ENCODE data around the gene GRB10.
"Not testable (repeated sequence)": the region's sequence is repeated elsewhere in the genome, so short reads cannot be mapped to it uniquely, and the experiment has no call there.

GRB10 gene

DNA sequence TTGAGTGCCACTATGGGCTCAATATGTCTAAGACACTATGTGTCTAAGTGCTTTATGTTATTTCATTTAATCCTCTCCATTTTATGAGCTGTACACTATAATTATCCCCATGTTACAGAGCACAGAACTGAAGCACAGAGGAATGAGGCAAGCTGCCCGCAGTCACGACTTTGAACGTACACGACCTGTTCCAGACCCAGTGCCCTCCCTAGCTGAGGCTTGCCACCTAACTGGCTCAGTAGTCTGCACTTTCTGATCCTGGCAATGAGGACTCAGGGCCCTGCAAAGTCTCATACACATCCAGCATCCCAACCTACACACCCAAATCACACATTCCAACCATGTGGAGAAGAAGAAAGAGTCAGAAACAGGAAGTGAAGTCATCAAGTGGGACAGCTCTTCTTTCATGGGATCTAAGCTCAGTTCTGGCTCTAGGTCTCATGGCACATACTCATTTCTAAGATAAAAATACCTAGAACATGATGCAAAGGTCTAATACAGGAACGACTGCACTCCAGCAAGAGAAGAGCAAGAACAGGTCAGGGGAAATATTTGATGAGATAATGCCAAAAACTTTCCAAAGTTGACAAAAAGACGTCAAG lies 175.1 kb downstream of the GRB10 start:
- peak; percentile 30 for DNase-seq (ENCODE audit: low spot score)

DNA sequence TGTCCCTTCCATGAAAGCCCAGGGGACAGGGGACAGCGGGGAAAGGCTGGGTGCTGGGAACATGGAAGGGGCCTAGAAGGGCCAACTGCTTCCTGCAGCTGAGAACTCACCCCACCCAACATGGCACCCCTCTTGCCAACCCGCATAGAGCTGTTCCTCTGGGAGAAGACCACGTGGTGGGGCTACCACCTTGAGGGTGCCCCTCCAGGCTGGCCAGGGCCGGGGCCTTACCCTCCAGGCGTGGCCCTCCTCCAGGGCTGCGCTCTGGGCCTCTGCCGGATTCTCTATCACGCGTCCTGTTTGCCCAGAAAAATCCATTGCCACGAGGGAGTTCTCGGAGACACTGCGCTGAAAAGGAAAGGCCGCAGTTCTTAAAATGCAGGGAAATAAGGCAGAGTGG lies 177.6 kb downstream of the GRB10 start:
- DNase-seq (ENCODE audit: low spot score), result no peak

DNA sequence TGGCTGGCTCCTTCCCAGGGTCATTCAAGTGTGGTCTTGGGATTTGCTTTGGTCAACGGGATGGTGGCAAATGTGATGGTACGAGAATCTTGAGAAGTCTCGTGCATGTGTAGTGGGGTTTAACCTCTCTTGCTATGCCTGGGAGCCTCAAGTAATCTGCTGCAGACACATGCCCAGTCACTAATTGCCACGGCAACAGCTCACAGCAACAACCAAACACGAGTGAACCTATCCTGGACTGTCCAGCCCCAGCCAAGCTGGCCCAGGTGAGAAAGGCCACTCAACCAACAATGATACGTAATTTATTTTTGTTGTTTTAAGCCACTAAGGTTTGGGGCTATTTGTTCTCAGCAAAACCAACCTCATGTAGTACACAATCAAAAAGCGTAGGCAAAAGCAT lies 179.4 kb downstream of the GRB10 start:
- DNase-seq (ENCODE audit: low spot score), result no peak

DNA sequence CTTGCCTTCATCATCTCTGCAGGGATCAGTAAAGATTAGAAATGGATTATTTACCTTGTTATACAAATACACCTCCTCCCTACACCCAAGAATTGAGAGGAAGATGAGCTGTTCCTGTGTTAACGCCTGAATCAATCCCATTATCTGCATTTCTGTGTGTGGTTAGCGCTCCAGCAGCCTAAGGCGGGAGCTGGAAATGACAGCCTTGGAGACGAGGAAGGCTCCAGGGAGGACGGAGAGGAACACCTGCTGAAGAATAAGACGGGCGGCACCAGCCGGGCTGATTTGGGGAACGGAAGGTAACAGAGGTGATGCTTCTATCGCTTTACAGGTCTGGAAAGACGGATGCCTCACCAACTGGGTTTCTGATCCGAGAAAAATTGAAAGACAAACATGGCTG lies 183.3 kb downstream of the GRB10 start:
- DNase-seq (ENCODE audit: low spot score), result no peak

DNA sequence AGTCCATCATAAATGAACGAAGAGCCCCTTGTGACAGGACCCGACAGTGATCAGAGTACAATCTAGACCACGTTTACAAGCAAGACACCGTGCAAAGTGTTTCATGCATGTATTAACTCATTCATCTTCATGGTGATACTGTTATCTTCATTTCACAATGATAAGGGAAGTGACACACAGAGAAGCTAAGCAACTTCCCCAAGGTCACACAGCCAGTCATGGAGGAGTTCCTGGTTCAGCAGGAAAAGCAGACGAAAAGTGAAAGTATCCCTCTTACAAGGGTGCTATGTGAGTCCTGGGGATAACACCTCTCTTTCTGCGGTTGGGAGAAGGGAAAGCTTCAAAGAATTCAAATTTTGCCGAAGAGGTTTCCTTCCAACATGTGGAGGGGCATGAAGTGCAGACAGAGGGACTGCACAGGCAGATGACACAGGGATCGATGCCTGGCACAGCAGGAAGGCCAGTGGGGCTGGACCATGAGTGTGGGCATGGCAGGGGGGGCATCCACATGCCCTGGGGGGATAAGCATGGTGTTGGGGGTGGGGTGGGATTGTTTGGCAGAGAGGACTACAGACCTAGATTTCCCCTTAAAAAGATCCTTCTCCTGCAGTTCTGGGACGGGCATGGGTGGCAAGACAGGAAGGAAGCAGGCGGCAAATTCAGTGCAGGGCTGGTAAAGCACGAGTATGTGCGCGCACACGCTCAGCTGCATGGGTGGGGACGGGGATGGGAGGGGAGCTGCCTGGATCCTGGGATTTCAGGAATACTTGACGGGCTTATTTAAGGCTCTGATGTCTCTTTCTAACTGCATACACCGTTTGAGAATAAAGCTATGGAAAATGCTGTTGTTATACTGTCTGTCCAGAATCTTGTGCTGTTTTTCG lies 184.0 kb downstream of the GRB10 start:
- no peak for DNase-seq (ENCODE audit: low spot score)

DNA sequence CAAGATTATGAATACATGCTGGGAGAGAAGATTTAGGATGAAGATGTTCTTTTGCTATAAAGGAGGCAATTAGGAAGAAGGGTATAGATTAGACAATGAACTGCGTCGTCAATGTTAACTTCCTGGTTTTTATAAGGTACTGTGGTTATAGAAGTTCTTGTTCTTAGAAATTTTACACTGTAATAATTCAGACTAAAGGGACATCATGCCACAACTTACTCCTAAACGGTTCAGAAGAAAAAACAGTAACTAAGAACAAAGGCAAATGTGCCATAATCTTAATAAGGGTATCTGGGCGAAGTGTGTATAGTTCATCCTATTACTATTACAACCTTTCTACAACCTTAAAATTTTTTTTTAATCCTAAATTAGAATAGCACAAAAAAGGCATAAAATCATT lies 186.2 kb downstream of the GRB10 start:
- DNase-seq (ENCODE audit: low spot score), result no peak

DNA sequence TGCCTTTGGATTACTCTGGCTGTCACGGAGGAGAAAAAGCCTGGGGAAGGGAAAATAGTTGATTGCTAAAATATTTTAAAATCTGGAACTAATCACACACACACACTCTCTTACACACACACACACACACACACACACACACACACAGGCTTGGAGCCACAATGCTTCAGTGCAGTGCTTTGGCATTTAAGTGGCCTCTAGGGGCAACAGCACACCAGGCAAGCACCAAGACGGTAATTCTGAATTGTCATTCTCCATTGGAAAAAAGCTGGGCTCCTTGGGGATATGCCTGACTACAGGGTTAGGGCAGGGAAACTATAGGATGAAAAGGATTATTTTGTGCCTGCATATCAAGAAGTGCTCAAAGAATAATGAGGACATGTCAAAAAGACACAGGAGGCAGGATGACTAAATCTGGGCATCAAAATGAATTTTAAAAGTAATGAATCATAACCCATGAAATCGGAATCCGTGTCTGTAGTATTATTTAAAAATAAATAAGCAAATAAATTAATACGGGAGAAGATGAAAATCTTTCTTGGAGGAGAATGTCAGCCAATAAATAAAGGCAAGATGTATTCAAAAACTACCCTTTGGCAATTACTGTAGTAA lies 187.1 kb downstream of the GRB10 start:
- peak; percentile 64 for DNase-seq (ENCODE audit: low spot score)

DNA sequence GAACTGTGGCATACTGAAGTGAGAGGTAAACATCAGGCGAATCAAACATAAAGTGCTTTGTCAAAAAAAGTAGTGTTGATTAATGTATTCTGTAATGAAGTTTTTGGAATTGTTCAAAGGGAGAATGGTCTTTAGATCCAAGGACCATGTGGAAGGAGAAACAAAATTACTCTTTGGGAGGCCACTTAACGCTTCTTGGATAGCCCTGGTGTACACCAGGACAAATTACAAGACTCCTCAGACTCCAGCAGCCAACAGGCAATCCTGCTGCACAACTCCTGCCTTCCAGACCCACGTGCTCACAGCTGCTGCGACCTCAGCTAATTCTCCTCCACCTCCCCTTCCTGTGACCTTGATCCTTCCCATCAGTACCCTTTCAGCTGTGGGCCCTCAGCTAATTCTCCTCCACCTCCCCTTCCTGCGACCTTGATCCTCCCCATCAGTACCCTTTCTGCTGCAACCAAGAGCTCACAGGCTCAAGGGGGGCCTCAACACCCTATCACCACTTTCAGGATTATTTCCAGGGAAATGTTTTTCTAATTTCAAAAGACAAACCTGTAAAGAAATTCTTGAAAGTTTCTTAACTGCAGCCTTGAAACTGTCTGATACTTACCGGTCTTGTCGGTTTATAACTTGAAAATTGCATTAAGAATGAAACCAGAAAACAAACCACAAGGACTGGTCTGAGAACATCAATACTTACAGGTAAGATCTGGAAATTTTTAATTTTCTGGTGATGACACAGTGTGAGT lies 187.8 kb downstream of the GRB10 start:
- no peak for DNase-seq (ENCODE audit: low spot score)

DNA sequence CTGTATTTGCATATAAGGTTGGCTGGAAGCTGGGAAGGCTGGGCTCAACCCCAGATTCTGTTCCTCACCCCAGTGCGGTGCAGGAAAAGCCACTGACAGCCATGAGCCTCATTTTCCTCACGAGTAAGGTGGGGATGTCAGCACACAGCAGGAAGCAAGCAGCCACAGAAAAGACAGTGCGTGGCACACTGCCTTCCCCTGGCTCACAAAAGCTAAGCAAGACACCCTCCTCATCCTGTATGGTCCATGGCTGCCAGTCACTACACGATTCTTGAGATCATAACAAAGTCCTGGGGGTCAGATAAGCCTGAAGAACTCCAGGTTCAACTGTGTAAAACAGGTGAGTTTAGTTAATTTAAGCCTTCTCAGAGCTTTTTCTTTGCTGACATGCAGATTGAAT lies 188.6 kb downstream of the GRB10 start:
- DNase-seq (ENCODE audit: low spot score), result no peak

DNA sequence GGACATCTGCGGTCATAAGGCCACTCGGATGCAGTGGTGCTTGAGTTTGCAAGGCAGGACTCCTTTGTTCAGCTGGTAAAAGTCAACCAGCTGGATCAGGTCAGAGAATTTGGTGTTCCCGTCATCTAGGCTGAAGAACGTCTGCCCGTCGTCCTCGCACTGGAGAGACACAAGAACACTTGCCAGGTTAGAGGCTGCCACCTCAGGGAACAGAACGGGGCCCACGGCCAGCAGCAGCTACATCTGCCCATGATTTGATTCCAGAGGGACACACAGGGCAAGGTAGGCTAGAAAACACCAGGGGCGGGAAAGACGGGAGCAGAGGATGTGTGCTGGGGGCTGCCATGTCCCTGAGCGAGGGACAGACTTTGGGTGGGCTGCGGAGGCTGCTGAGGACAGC lies 189.8 kb downstream of the GRB10 start:
- DNase-seq (ENCODE audit: low spot score), result no peak

DNA sequence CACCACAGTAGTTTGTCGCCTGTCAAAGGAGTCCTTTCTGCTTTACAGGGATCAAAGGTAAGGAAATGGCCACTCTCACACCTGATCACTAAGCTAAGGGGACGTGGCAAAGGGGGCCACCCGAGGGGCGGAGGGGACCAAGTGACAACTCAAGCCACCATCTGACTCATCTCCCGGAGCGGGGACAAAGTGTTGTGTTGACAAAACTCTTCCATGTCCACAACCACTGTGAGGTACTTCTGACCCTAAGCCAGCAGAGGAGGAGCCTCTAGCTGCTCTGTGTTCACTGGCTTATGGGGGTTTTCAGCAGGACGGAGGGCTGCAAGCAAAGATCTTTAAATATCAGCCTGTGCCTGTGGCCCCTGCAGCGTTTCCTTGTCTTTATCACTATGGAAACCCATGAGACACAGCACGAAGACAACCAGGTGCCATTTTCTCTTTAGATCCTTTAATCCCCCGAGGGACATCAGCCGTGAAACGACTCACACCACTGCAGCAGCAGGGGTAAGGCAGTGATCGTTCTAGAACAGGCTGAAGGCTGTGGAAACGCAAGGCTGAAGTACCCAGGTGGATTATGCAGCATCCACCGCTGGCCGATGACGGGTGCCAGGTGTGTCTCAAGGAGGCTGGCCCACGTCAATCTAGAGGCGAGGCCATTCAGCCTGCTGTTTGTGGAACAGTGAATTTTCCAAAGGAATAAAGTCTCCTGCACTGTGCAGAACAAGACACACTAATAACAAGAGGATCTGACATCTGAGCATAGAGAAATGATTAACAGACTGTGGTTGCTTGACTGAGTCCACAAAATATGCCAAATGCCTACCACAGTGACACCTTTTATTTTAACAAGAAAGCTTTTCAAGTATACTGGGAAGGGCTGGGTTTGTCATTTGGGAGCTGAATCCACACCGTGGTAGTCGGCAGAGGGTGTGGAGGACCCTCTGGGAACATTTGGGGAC lies 190.9 kb downstream of the GRB10 start:
- no peak for DNase-seq (ENCODE audit: low spot score)

DNA sequence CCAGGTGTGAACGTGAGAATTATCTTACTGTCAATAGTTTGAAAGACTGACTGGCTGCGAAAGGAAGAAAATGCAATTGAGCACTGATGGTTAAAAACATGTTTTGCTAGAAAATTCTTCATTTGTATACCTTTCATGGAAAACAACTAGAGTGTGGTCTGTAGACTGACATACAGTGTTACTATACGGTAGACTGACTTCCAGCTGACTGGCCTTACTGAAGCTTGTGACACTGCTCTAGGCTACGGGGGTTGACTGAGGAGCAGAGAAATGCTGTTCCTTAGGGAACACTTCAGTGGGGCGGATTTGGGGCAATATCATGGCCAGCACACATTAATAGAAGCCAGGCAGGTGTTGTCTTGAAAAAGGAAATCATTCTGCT lies 191.6 kb downstream of the GRB10 start:
- DNase-seq (ENCODE audit: low spot score), result no peak

DNA sequence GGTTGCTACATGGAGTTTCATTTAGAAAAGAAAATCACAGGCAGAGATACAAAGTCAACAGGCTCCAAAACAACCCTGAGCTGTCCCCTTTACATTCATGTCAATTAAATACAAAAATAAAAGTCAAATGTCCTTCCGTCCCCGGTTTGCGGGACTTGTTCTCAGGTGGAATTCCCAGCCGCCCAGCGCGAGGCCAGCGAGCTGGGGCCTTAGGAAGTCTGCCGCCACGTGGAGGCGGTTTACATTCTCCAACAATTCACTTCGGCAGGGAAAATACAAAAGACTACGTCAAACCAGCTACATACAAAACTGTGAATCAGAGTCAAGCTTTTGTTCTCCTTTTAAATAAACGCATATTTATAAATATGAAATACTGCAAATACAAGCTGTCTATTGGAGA lies 192.2 kb downstream of the GRB10 start:
- DNase-seq (ENCODE audit: low spot score), result no peak

DNA sequence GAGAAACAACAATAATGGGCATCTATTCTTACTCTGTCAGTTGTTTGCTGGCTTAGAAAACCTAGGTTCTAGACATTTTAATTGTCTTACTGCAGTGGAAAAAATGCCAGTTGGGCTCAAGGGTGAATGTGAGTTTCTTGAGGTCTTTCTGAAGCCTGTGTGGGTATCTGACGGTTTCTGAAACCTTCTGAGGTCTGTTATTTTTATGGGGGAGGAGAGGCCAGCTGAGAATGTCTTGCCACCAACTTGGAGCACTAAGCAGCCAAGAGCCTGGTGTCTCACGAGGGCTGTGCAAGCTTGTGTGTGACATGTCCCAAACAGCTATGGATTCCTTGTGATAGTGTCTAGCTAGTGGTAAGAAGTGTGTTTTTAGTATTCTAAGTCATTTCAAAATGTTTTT lies 193.3 kb downstream of the GRB10 start:
- no peak for DNase-seq (ENCODE audit: low spot score)

DNA sequence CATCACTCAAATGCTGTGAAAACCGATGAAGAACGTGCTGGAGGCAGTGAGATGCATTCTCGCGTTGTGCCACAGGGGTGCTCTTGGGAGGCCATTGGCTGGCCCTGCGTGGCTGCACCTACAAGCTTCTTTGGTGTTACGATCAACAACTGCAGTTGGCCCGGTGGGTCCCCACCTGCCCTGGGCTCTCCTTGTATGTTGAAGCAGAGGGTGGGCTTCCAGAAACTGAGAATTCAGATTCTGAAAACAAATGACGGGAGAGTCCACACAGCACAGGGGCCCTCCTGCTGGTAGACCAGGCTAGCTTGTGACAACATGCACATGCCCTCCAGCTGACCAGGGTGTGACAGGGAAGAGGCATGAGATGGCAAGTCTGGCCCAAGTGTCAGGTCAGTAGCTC lies 193.8 kb downstream of the GRB10 start:
- no peak for DNase-seq (ENCODE audit: low spot score)

DNA sequence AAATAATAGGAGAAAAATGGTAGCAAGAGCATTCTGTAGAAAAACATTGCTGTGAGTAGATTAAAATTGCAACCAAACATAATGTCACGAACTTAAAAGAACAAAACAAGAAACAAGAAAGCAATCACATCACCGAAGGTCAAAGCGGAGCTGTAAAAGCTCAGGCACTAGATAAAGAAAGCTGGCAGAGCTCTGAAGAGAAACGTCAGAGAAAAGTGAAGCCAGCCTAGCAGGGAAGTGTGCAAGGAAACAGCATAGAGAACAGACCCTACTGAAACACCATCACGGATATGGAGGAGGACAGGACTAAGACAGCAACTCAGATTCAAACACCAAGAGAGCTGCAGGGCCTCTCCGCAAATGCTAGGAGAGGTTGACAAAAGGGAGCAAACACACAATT lies 195.0 kb downstream of the GRB10 start:
- no peak for DNase-seq (ENCODE audit: low spot score)

DNA sequence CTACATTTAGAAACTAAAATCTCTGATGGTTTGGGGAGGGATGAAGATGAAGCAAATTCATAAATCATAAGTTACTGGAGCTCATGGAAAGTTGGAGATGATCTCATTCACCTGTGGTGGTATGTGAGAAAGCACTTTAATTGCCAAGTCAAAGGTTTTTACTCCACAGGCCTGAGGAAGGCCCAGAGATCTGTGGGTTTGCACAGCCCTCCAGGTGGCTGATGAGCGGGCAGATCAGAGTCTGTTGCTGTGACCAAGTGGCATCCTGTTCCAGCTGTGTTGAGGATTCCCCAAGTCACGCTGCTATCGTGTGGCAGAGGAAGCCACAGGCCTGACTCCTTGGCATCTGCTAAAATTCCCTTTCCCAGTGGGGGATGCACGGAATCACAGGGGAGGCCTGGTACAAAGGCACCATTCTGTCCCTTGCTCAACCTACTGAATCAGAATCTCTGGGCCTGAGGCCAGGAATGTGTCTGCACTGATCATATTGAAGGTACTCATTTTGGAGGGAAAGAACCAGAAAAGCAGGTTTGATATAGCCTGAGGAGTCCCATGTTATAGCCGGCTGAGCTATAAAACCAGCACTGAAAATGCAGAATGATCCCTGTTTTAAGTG lies 197.8 kb downstream of the GRB10 start:
- no peak for DNase-seq (ENCODE audit: low spot score)

DNA sequence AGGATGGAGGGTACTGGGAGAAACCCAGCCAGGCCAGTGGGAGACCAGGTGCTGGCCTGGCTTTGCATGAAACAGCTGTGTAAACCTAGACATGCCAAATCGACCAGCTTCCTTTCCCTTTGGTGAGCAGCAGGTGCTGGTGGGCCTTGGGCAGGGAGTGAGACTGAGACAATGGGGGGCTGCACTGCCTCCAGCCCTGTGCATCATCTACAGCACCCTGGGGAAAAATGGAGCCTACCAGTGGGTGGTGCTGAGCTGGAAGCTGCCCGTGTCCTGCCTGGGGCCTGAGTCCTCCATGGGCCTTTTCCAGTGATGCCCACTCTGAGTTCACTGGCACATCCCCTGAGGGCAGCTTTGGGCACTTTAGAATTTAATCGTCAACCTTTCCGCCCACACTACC lies 198.3 kb downstream of the GRB10 start:
- no peak for DNase-seq (ENCODE audit: low spot score)

DNA sequence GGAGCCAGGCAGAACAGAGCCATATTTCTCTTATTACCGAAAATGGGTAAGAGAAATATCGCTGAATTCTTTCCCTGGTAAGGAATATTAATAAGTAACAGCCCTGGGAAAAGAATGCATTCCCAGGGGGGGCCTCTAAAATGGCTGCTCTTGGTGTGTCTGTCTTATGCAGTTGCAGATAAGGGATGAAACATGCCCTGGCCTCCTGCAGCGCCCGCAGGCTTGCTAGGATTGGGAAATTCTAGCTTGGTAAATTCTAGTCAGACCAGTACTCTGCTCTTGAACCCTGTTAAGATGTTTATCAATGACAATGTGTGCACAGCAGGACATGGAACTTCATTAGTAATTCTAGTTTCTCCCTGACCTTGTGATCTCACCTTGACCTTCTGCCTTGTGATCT lies 199.4 kb downstream of the GRB10 start:
- not testable (repeated sequence) for DNase-seq (ENCODE audit: low spot score)

DNA sequence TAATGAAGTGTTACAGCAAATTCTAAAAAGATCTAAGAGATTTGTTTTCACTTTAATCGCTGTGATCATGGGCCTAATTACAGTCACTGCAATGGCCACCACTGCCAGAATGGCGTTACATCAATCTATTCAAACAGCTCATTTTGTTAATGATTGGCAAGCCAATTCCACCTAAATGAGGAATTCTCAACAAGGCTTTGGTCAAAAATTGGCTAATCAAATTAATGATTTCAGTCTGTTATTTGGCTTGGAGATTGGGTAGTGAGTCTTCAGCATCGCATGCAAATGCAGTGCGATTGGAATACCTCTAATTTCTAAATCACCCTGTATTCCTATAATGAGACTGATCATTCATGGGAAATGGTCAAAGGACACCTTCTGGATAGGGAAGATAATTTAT lies 200.4 kb downstream of the GRB10 start:
- DNase-seq (ENCODE audit: low spot score), result not testable (repeated sequence)

DNA sequence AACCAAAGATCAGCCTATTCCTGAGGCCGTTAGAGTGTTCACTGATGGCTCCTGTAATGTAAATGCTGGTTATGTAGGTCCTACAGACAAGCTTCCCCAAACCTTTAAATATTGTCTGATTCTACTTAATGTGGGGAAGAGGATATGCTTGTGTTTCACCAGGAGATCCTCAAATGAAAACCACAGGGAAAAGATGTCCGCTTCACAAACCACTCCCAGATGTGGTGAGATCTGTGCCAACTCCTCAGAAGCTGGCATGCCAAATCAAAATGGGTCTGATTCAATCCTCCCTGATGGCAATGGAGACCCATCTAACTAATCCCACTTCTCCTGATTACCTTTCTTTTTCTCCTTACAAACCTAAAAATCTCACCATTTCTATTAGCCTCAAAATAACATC lies 202.0 kb downstream of the GRB10 start:
- not testable (repeated sequence) for DNase-seq (ENCODE audit: low spot score)

Measured in RKO (cell line).